Thyroid gland (tissue), 4 donors: Measurements from ENCODE around the gene MGMT. TPM values are rescaled to one million over a fixed set of nuclear protein-coding genes. Genes with fewer than 3 reads are reported as not detected.

Experiments used
- DNase-seq, 2 donors: peaks; one replicate each; pipeline ENCODE4 v3.0.0-alpha.2; 2019
- H3K27ac ChIP-seq, 3 donors: fragments of 200-600 bp; sonication (generic); 1 replicate in 2 of 3; 2 replicates in 1 of 3; pipeline ENCODE4 v1.5.1; 2016 to 2019; ENCODE audit warnings: mild to moderate bottlenecking in 1 of 3, moderate library complexity in 1 of 3
- H3K27me3 ChIP-seq: fragments of 200-600 bp; sonication (generic); one replicate; pipeline ENCODE4 v1.5.1; 2019
- H3K36me3 ChIP-seq, 2 donors: fragments of 200-600 bp; sonication (generic); one replicate each; pipeline ENCODE4 v1.5.1; 2016 to 2019
- H3K4me1 ChIP-seq, 2 donors: fragments of 200-600 bp; sonication (generic); one replicate each; pipeline ENCODE4 v1.5.1; 2017 to 2019
- H3K4me3 ChIP-seq, 3 donors: fragments of 200-600 bp; sonication (generic); replicated peaks in 1 of 3; 1 replicate in 2 of 3; 2 replicates in 1 of 3; pipeline ENCODE4 v1.5.1; 2016; ENCODE audit warnings: mild to moderate bottlenecking in 1 of 3
- H3K9me3 ChIP-seq: fragments of 200-600 bp; sonication (generic); one replicate; pipeline ENCODE4 v1.5.1; 2017
- POLR2A ChIP-seq, 2 donors: fragments of 450-650 bp; IDR thresholded peaks; one replicate each; pipeline ENCODE4 v1.6.1; 2017; ENCODE audit warnings: antibody characterized with exemption in 2 of 2, mild to moderate bottlenecking in 2 of 2, moderate library complexity in 1 of 2
- WGBS, 2 donors: methylation state at CpG; one replicate each; pipeline ENCODE4 v1.1.5; 2017; 5-methylcytosine and 5-hydroxymethylcytosine counted together
- intact Hi-C: fragments of 100-400 bp; cut with DNase I; formaldehyde crosslinking; loops from one replicate; pipeline ENCODE4 v1.15.1; 2023
- total RNA-seq, 4 donors: library from RNA; depleted of rRNA; stranded (reverse); fragments of >200 nt; gene quantifications; one replicate each; pipeline ENCODE4 v1.2.3, GENCODE V29; 2016
- TF ChIP-seq, protein P1 (sequence below), 6 experiments: fragments of 200-600 bp in 3 of 6; fragments of 450-650 bp in 3 of 6; sonication (generic) in 3 of 6; IDR thresholded peaks; one replicate each; pipeline ENCODE4 v1.5.1; 2016 to 2019; ENCODE audit warnings: antibody characterized with exemption in 6 of 6, mild to moderate bottlenecking in 2 of 6, inconsistent platforms in 1 of 6, moderate library complexity in 1 of 6

MGMT gene
- total RNA-seq, 4 donors from 2014 or later: 17.6 to 48.7 (median 30.7) TPM

DNA sequence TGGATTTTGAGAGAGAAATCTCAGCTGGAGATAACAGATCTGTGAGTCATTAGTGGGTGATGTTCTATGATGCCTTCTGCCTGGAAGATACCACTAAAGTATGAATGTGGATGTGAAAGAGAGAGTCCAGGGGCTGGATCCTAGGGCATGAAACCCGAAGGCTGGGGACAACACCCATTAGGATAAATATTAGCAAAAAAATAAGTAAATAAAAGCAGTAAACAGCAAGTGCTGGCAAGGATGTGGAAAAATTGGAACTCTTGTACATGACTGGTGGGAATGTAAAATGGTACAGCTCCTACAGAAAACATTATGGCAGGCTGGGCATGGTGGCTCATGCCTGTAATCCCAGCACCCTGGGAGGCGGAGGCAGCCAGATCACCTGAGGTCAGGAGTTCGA is 16.6 kb upstream of the MGMT start:
- H3K27ac ChIP-seq: no peak overlapping the region
- no peak for DNase-seq
- intact Hi-C loops: no loop called here
- TF ChIP-seq, protein P1, sequence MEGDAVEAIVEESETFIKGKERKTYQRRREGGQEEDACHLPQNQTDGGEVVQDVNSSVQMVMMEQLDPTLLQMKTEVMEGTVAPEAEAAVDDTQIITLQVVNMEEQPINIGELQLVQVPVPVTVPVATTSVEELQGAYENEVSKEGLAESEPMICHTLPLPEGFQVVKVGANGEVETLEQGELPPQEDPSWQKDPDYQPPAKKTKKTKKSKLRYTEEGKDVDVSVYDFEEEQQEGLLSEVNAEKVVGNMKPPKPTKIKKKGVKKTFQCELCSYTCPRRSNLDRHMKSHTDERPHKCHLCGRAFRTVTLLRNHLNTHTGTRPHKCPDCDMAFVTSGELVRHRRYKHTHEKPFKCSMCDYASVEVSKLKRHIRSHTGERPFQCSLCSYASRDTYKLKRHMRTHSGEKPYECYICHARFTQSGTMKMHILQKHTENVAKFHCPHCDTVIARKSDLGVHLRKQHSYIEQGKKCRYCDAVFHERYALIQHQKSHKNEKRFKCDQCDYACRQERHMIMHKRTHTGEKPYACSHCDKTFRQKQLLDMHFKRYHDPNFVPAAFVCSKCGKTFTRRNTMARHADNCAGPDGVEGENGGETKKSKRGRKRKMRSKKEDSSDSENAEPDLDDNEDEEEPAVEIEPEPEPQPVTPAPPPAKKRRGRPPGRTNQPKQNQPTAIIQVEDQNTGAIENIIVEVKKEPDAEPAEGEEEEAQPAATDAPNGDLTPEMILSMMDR (IDR thresholded peaks at IDR 0.05): no peak
- TF ChIP-seq POLR2A (IDR thresholded peaks at IDR 0.05): no peak
- H3K36me3 ChIP-seq: no peaks in the 10 kb centered on the region
- WGBS, 2 donors: 88 to 89% methylated on average over 3 of the region's 3 CpGs
- H3K4me3 ChIP-seq: no peak overlapping the region
- H3K9me3 ChIP-seq: no peaks in the 10 kb centered on the region
- H3K4me1 ChIP-seq: no peaks in the 10 kb centered on the region
- H3K27me3 ChIP-seq: no peaks in the 10 kb centered on the region

DNA sequence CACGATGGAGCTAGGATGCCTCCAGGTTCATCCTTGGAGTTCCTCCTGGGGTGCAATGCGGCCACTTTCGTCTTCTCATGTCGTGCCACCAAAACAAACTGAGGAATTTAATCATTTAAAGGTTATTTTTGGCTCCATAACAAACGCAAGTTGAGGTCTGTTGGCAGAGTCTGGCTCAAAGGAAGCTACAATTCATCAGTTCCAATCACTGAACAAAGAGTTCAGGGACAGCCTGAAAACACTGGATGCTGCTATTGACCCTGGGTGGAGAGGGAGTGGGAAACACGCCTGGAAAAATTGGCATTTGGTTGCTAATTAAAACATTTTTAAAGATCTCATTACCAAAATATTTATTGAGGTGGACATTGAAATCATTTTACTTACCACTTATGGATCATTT is 11.4 kb upstream of the MGMT start:
- Histone ChIP-seq H3K27me3 (no peaks in the 10 kb centered on the region), H3K9me3 (no peaks in the 10 kb centered on the region), H3K4me1 (no peaks in the 10 kb centered on the region), H3K4me3 (no peak overlapping the region), H3K36me3 (no peaks in the 10 kb centered on the region), H3K27ac (no peak overlapping the region)
- WGBS, 2 donors: 47 to 49% methylated on average over 6 of the region's 6 CpGs
- intact Hi-C loops: no loop called here
- TF ChIP-seq POLR2A (IDR thresholded peaks at IDR 0.05): no peak
- TF ChIP-seq, protein P1 (IDR thresholded peaks at IDR 0.05): no peak
- DNase-seq: no peak

DNA sequence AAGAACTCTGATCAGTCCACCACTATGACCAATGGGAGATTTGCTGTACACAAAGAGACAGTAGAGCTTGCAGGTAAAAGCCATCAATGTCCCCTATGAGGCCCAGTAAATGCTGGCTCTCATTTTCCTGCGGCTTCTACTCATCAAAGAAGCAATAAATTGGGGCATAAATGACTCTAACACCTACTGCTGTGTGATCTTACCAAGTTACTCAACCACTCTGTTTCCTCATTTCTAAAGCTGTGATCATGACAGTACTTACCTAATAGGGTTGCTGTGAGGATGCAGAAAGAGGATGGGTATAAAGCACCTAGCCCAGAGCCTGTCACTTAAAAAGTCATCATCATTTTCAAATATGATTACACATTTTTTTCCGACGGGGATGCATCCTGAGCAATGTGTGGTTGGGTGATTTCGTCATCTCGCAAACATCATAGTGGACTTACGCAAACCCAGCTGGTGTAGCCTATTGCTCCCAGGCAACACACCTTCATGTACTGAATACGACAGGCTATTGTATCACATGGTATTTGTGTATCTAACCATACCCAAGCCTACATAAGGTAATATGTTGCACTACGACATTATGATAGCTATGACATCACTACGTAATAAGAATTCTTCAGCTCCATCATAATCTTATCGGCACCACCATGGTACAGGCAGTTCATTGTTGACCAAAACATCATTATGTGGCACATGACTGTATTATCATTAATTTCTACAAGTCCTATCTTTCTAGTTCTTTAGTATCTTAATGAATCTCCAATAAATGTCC is 7.1 kb upstream of the MGMT start:
- 94 to 97% methylated on average over 10 of the region's 10 CpGs for WGBS, 2 donors
- TF ChIP-seq POLR2A (IDR thresholded peaks at IDR 0.05): no peak
- TF ChIP-seq, protein P1 (IDR thresholded peaks at IDR 0.05): no peak
- Histone ChIP-seq H3K4me3 (no peak overlapping the region), H3K27me3 (no peaks in the 10 kb centered on the region), H3K27ac (no peak overlapping the region), H3K4me1 (no peaks in the 10 kb centered on the region), H3K36me3 (no peaks in the 10 kb centered on the region), H3K9me3 (no peaks in the 10 kb centered on the region)
- intact Hi-C loops: no loop called here
- no peak for DNase-seq

DNA sequence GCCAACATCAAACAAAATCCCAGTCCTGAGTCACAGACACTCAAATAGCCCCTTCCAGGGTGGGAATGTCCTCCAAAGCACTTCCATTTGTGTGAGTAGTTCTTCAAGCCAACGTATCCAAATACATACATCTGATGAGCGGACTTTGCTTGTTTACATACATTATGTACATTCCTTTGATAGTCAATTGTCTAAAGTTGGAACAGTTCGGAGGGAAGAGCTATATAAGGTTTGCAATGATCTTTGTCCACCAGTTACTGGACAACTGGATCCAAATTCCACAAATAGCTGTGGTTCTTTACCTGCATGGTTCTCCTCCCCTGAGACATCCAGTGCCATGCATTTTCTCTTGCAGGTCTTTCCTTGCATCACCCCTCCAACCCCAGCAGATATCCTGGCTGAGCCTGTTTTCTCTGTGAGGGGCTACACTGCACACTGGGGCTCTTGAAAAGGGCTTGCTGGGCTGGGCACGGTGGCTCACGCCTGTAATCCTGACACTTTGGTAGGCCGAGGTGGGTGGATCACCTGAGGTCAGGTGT is 4.7 kb upstream of the MGMT start:
- DNase-seq: no peak
- WGBS, 2 donors: 84 to 90% methylated on average over 6 of the region's 6 CpGs
- Histone ChIP-seq H3K27ac (no peak overlapping the region), H3K4me3 (no peak overlapping the region), H3K27me3 (no peaks in the 10 kb centered on the region), H3K4me1 (peaks cover 6 to 9% of the 10 kb centered on the region in 2 donors), H3K9me3 (no peaks in the 10 kb centered on the region), H3K36me3 (no peaks in the 10 kb centered on the region)
- TF ChIP-seq, protein P1 (IDR thresholded peaks at IDR 0.05): no peak
- no peak for TF ChIP-seq POLR2A (IDR thresholded peaks at IDR 0.05)
- intact Hi-C loops: no loop called here

DNA sequence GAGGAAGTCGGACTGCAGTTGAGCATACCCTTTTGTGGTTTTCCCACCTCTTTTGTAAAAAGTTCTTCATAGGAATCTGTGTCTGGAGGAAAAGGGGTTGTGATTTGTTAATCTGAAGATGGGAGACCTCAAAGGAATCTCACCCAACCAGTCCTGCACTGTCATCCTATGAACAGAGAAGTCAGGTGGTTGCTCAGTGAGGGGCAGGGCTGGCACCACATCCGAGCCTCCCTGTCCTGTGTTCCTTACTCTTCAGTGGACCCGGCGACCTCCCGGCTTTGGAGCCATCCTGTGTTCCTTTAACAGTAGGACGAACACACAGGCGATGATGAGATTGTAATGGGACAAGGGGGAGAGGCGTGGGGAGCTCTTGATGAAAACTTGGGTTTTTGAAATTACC is 2.8 kb upstream of the MGMT start:
- Histone ChIP-seq H3K4me1 (peaks cover 11 to 12% of the 10 kb centered on the region in 2 donors), H3K36me3 (no peaks in the 10 kb centered on the region), H3K27ac (no peak overlapping the region), H3K27me3 (no peaks in the 10 kb centered on the region), H3K4me3 (no peak overlapping the region), H3K9me3 (no peaks in the 10 kb centered on the region)
- intact Hi-C loops: no loop called here
- WGBS, 2 donors: 78 to 82% methylated on average over 8 of the region's 8 CpGs
- no peak for TF ChIP-seq POLR2A (IDR thresholded peaks at IDR 0.05)
- TF ChIP-seq, protein P1 (IDR thresholded peaks at IDR 0.05): no peak
- DNase-seq: no peak
